NOMO-1 (cell line): ENCODE measurements around the gene TNXB.

Experiments used
- DNase-seq, 2 experiments: peaks; one replicate each; lab custom pipeline; 2025; ENCODE audit not compliant: unreplicated experiment in 2 of 2; lab: John Stamatoyannopoulos, UW

The TNXB gene

DNA sequence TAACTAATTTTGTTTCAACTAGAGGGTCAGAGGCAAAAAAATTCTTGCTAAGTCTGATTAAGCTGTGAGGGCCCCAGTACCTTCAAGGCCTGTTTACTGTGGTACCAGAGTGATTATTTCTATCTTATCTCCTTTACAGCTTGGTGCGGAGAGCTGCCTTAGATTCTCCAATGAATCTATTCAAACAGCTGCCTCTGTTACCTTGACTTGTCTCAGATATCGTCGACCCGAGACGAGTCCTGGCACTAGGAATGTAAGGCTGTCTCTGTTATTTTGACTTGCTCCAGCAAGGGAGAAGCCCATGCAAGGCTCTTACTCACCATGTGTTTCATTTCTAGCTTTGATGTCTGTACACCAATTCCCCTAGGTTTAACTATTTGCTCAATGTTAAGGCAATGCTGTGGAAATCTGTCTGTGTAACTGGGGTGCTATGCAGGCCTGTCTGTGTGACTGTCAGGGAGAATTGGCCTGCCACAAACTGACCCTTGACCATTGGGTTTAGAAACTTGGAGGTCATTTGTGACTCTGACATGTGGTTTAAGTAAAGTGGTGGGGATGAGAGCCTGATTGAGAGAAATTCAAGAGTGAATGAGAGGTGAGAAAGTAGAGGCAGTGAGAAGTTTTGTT lies 31.4 kb upstream of the TNXB start:
- DNase-seq: no peak

DNA sequence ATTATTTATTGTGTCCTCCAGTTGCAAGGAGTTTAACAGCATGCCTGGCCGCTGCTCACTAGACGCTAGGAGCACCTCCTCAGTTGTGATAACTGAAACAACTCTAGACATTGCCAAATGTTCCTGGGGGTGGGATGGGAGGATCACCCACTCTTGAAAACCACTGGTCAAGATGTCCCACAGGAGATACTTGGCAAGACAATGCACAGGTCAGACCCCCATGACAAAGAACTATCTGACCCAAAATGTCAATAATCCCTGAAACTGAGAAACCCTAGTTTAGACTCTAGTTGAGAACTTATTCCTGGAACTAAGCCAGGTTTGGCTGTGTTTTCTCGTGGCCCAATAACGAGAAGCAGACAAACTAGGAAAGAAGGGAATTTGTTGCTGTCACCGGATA lies 30.5 kb upstream of the TNXB start:
- DNase-seq: no peak

DNA sequence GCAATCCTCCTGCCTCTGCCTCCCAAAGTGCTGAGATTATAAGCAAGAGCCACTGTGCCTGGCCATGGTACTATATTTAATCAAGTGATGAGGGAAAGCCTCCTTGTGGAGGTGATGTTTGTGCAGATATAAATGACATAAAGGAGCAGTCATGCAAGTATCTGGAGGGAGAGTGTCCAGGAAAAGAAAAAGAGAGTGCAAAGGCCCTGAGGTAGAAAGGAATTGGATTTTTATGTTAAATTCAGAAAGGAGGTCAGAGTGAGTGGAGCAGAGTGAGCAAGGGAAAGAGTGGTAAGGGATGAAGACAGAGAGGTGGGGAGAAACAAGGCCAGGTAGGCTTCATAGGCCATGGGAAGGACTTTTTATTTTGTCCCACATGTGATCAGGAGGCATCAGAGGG lies 28.3 kb upstream of the TNXB start:
- DNase-seq: no peak

DNA sequence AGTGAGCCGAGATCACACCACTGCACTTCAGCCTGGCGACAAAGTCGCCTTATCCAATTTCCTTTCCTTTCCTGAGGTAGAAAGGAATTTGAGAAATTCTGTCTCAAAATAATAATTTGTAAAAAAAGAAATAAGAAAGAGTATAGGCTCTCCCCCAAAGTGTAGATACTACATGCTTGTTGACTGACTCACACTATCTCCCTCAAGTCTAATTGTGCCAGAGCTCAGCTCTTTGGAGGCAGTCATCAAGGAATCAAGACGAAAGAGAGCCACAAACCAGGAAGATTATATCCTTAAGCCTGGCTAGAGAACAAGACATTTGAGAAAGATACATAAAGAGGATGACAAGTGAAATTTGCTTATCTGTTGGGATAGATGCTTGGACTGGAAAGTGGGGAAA lies 24.6 kb upstream of the TNXB start:
- no peak for DNase-seq

DNA sequence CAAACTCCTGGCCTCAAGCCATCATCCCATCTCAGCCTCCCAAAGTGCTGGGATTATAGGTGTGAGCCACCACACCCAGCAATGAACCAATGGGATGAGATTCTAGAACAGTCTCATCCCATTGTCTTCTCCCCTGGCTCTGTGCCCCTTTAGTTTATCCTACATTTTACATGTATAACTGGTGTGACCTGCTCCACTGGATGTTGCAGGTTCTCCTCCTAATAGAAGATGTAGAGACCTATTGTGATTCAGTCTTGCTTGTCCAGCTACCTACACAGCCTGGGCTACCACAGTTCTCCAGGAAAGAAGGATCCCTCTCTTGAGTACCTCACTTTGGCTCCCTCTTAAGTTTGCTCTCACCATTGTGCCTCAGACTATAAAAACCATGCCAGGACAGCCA lies 23.0 kb upstream of the TNXB start:
- DNase-seq: no peak

DNA sequence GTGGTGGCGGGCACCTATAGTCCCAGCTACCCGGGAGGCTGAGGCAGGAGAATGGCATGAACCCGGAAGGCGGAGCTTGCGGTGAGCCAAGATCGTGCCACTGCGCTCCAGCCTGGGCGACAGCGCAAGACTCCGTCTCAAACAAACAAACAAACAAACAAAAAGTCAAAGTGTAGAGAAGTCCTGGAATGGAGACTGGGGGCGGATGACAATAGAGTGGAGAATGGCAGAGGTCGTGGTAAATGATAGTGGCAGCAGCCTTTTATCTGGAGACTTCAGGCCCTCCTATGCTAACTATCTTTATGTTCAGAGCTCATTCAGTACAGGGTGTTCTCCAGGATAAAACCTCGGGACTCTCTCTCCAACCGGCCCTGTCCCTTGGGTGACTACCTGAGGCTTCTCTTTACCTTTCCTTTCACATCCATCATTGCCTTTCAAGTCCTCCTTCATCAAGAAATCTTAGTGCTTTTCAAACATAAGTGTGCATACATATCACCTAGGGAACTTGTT lies 22.4 kb upstream of the TNXB start:
- no peak for DNase-seq

DNA sequence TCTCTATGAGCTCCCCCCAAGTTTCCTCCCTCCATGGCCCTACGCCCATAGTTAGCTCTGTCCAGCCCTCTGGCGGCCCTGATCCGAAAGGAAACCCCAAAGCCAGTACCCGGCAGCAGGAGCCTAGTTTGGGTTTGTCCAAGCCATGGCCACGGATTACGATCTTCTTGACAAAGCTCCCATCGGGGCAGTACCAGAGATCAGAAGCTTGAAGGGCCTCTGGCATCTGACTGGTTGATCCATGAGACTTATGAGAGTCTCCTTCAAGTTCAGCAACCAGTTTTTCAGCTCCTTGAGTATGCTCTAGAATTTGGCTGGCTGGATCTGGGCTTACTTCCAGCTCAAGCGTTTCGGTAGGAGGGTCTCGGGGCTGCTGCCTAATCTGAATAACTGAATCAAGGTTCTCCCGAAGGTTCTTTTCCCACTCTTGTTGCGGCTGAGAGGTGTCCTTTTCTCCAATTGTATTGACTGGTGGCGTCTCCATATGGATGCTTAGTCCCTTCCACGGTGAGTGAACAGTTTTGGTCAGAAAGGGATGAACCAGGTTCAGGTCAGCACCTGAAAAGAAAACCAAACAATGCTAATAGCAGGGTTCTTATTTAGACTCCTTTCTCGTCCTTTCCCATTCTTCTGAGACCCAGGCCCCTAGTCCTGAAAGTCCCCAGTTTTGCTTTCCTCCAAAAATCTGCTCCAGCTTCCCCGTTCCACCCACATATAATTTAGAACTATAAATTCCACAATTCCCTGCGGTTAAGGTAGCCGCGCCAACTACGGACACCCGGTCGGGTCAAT lies 20.4 kb upstream of the TNXB start:
- no peak for DNase-seq

DNA sequence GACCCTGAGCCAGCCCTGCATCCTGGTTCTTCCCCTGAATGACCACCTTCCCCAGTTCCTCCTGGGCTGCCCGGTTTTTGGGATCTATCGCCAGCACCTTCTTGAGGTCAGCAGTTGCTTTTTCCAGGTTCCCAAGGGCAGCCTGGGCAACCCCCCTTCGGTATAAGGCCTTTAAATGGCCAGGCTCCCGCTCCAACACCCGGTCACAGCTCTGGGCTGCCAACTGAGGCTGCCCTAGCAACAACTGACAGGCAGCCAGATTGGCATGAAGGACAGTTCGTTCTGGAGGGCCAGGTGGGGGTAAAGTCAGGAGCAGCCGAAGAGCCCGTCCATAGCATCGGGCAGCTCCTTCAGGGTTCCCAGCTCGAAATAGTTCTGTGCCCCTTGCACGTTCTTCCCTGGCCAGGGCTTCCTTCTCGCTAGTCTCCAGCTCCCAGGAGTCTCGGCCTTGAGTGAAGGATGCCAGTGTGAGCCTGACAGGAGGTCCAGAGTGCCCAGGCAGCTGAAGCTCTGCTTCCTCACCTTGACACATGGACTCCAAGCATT lies 19.7 kb upstream of the TNXB start:
- DNase-seq: no peak

DNA sequence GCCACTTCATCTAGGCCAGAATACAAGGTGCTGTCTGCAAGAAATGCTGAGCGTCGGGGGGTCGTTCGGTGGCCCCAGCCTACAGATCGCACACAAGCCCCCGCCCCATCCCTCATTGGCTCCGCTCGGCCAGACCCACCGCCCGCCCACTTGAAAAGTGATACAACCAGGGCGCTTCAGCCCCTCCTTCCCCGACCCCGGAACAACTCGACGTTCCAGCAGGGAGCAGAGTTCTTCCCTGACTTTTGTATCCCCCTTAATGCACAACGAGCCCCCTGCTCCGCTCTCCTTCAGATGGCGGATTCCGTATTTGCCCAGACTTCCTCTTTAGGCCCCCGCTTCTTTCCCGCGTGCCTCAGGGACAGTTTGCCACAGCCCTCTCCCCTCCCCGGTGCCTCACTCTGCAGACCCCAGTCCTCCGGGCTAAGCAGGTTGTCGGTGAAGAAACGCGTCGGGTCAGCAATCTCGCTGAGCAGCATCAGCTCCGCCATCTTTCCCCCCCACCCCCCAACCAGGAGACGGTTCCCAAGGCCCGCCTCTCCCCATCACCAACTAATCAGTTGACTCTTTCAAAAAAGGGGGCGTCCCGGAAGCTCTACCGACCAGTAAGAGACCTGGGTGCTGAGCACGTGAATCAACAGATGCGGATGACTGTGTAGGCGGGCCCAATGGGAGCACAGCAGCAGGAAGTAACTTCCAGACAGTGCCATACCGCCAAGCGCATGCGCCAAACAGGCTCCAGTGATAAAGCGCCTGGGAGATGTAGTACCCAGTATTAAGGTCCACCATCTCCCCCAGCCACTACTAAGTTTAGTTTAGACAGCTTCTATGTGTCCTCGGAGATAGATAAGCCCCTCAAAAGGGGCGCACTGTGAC lies 18.8 kb upstream of the TNXB start, which contains the start of gene ATF6B:
ATF6B (minus strand) TSS at position 530 of the 876 bp plus-strand sequence; CDS start at position 491, 39 bp downstream.
- DNase-seq: peak; percentile 98 to 100

DNA sequence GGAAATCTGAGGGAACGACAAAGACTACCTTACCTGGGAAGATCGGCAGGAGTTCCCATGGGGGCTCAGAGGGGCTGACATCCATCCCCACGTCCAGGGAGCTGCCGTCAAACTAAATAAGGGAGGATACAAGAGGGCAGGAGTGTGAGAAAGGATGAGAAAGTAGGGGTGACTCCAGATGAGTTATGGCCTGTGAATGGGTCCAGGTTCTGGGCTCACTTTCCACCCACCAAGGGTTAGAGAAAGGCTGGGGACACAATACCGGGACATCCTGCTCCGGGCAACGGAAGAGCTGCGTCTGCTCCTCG lies 18.2 kb upstream of the TNXB start:
- no peak for DNase-seq

DNA sequence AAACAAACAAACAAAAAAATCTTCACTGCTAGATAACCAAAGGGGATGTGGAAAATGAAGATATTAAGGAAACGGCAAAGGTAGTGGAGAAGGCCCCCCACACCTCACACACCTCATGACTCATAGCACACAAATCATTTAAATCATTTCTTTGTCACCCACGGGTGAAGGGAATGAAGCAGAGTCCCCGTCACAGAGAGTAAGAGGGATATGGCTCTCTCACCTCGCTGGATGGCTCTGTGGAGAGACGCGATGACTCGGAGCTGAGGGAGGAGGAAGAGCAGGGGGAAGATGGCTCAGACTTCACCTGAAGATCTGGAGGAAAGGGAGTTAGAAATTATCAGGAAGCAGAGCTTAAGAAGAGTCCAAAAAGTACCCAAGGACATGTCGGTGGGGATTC lies 17.7 kb upstream of the TNXB start:
- DNase-seq: no peak

DNA sequence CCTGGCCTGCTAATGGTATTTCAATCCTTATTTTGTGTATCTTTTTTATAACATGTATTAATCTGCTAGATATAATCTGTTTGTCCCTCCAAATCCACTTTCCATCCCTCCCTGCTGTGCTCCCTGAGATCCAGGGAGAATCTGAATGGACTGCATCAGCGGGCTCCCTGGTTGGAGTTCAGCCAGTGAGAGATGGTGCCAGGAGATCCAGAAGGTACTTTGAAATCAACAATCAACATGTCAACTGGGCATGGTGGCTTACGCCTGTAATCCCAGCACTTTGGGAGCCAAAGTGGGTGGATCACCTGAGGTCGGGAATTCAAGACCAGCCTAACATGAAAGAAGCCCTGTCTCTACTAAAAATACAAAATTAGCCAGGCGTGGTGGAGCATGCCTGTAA lies 14.5 kb upstream of the TNXB start:
- no peak for DNase-seq

DNA sequence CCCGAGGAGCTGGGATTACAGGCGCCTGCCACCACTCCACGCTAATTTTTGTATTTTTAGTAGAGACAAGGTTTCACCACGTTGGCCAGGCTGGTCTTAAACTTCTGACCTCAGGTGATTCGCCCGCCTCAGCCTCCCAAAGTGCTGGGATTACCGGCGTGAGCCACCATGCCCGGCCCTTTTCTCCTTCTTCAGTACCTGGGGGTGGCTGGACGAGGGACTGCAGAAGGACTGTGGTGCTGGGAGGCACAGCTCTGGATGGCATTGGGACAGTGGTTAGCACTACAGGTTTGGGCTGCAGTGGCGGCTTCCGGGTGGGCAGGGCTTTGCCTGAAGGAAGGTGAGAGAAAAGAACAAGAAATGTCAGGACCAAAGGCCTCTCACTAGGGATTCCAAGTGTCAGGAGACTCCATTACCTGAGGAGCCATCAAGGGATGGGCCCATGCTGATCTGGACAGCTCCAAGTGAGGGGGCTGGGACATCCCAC lies 11.5 kb upstream of the TNXB start:
- DNase-seq: no peak

DNA sequence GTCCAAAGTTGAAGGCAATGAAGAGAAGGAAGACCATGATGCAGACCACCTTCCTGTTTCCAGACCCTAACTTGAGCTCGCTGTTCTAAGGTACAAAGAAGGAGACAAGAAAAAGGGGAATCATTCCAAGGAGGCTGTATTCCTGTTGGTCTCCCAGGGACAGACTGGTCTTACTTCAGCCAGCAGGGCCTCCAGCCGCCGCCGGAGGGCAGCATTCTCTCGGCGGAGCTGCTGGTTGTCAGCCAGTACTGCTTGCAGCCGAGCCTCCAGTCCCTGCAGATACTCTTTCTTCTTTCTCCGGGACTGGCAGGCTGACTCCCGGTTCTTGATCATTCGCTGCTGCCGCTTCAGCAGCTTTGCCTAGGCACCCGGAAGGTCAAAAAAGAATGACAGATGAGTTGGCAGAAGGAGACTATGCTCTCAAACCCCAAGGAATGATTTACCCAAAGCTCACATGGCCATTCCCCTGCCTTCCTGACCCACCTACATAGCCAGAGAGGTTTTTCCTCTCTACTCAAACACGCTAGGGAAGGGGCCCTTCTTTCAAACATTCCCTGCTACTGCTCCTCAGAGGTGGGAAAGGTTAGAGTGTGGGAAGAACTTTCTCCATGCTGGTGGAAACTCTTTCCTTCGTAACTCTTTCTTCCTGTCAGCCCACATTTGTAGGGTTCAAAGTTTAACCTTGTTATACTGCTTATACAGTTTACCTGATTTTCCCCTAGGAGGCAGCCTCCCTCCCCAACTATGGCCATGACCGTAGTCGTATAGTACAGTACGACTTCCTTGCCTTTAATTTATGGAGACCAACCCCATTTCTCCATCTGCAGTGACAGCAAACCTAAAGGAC lies 9.9 kb upstream of the TNXB start:
- DNase-seq: peak; percentile 59 to 61

DNA sequence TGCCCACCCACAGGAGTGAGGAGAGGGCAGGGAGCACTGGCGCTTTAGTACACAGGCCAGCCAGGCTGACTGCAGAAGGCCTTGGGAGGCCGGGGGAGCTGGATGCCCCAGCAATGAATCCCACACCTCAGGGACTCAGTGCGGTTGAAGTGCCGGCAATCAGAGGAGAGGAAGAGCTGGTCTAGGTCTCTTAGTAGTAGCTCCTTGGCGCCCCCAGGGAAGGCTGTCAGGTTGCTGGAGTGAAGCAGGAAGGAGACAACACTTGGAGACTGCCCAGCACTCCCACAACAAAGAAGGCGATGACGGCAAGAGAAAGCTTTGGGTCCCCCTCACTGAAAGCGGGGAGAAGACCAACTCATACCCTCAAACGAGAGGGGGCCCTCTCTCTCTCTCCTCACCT lies 8.3 kb upstream of the TNXB start:
- no peak for DNase-seq

DNA sequence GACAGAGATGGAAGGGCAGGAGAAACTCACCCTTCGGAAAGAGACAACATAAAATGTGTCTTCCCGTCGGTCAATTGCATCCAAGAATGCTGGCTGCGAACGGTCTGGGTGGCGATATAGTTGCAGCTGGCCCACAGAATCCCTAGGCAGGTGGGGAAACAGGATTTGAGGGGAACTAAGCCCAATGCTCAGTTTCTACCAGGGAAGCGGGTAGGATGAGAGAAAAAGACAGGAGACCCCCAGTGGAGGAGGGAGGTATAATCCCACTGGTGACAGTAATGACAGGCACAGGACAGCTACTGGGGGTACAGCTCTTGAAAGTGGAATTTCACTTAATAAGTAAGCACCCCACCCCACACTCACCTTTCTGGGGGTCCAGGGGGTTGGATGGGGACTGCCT lies 7.5 kb upstream of the TNXB start:
- no peak for DNase-seq

DNA sequence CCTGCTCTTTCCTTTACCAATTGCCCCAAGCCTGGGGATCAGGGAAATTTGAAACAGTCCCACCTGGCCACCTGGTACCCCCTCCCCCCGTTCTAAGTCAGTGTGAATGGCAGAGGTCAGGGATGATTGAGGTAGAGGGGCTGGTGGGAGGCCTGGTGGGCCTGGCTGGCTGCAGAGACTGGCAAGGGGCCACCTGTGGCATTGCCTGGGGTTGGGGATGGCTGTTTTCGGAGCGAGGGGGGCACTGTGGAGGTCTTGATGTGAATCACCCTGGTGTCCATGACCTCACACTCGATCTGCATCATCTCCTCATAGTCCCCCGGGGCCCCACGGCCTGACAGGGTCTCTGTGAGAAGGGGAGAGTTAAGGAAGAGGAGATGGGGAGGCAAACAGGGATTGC lies 6.5 kb upstream of the TNXB start:
- DNase-seq: no peak

DNA sequence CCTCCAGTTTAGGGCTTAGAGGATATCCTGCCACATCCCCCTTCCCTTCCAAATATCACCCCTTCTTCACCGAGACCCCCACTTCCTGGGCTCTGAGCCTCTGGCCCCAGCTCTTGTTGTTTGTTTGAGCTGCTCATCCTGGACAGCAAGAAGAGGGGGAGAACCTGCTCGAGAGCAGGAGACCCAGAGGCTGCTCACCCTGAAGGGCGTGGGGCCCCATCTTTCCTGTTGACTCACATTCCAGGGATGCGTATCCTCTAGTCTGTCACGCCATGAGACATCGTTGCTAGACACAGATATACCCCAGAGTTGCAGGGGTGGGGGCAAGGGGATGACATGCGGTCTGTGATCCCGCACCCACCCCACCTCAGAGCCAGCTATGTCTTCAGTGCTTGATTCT lies 5.7 kb upstream of the TNXB start:
- no peak for DNase-seq

DNA sequence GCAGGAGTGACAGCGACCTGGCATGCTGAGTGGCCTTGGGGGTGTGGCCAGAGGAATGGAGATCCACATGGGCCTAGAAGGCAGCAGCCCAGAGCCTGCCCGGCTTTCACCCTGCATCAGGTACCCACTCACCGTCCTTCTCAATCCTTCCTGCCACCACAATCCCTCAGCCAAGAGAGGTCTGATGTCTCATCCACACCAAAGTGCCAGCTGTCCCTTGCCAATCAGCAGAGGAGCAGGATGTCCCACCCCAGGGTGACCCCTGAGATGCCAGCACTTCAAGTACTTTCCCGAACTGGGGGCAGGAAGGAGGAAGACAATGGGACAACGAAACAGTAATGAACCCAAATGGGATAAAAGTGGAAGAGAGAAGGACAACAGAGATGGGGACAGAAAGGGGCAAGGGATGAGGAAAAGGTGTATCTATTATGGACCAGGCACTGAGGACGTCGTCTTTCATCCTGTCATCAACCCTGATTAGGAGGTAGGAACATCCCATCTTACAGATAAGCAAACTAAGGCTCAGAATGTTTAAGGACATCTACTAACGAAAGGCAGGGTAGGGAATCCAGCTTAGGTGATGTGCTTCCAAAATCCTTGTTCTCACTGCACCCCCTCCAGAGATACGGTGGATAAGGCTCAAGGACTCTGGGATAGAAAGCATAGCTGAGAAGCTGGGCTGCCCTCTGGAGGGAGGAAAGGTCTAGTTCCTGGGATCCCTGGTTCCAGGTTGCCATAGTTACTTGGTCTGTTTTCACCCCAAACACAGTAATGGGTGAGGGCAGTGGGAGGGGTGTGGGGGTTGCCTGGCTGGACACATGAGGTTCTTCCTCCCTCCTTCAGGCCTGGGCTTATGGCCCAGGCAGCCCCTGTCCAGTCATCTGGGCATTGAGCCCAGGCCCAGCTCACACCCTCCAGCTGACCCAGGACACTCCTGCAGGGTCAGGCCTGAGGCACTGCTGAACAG lies 4.5 kb upstream of the TNXB start:
- no peak for DNase-seq
